BE2C (cell line): ENCODE results near the gene KSR1.

ENCODE experiments used
- DNase-seq: peaks from one replicate; pipeline ENCODE4 v3.0.0-alpha.2; 2020
- H3K27me3 ChIP-seq: fragments of 250-450 bp; sonication (Bioruptor Pico); 2 replicates; pipeline ENCODE4 v1.5.1; 2020; ENCODE audit warnings: mild to moderate bottlenecking
- H3K36me3 ChIP-seq: fragments of 250-450 bp; sonication (Bioruptor Pico); 2 replicates; pipeline ENCODE4 v1.5.1; 2020; ENCODE audit warnings: mild to moderate bottlenecking
- H3K4me1 ChIP-seq: fragments of 250-450 bp; sonication (Bioruptor Pico); 2 replicates; pipeline ENCODE4 v1.5.1; 2020
- H3K4me3 ChIP-seq: 2 replicates; pipeline ENCODE4 v1.5.1; 2011; ENCODE audit warnings: low read depth, low read length
- H3K9me3 ChIP-seq: fragments of 250-450 bp; sonication (Bioruptor Pico); 2 replicates; pipeline ENCODE4 v1.5.1; 2020
- CTCF ChIP-seq: IDR thresholded peaks from 2 replicates; pipeline ENCODE4 v1.5.1; 2012; ENCODE audit warnings: mild to moderate bottlenecking, low read depth, low read length

Gene KSR1

GRCh38 chr17:27573971-27574525 lies 117.8 kb downstream of the KSR1 start:
- no peak for TF ChIP-seq CTCF
- H3K27me3 ChIP-seq: no peaks in the 10 kb centered on the region
- peaks cover 25% of the 10 kb centered on the region for H3K4me1 ChIP-seq
- no peak overlapping the region for H3K4me3 ChIP-seq
- DNase-seq: no peak
- no peaks in the 10 kb centered on the region for H3K9me3 ChIP-seq
- H3K36me3 ChIP-seq: no peaks in the 10 kb centered on the region

GRCh38 chr17:27575096-27575911 lies 119.1 kb downstream of the KSR1 start:
- peaks cover 20% of the 10 kb centered on the region for H3K4me1 ChIP-seq

GRCh38 chr17:27575912-27576252 lies 119.6 kb downstream of the KSR1 start:
- no peak overlapping the region for H3K4me3 ChIP-seq
- H3K4me1 ChIP-seq: peaks cover 20% of the 10 kb centered on the region
- H3K36me3 ChIP-seq: no peaks in the 10 kb centered on the region
- no peak for DNase-seq
- TF ChIP-seq CTCF: no peak
- no peaks in the 10 kb centered on the region for H3K27me3 ChIP-seq
- no peaks in the 10 kb centered on the region for H3K9me3 ChIP-seq

More at GRCh38 chr17:27575096-27575911, 119.1 kb downstream of the KSR1 start:
- no peak overlapping the region for H3K4me3 ChIP-seq
- no peaks in the 10 kb centered on the region for H3K9me3 ChIP-seq
- H3K27me3 ChIP-seq: no peaks in the 10 kb centered on the region
- no peaks in the 10 kb centered on the region for H3K36me3 ChIP-seq
- DNase-seq: no peak
- no peak for TF ChIP-seq CTCF

GRCh38 chr17:27576477-27577083 lies 120.3 kb downstream of the KSR1 start:
- Histone ChIP-seq H3K27me3 (no peaks in the 10 kb centered on the region), H3K4me3 (no peak overlapping the region), H3K36me3 (no peaks in the 10 kb centered on the region), H3K9me3 (no peaks in the 10 kb centered on the region), H3K4me1 (peaks cover 20% of the 10 kb centered on the region)
- no peak for TF ChIP-seq CTCF
- DNase-seq: no peak

- TF ChIP-seq CTCF: no peak
- DNase-seq: peak; percentile 67
- Histone ChIP-seq H3K4me1 (peaks cover 20% of the 10 kb centered on the region), H3K9me3 (no peaks in the 10 kb centered on the region), H3K4me3 (no peak overlapping the region), H3K27me3 (no peaks in the 10 kb centered on the region), H3K36me3 (no peaks in the 10 kb centered on the region)
These were observed 121.0 kb downstream of the KSR1 start for GRCh38 chr17:27577121-27577761.
